PC-9 (cell line): ENCODE results near the gene GRIA1. TPM values are rescaled to one million over a fixed set of nuclear protein-coding genes. Genes with fewer than 3 reads are reported as not detected.

ENCODE experiments used
- BruUV-seq: library from RNA; stranded (reverse); fragments of 400-500 nt; replicated peaks from 2 replicates; lab custom pipeline; 2021; lab: Mats Ljungman, UMichigan
- CTCF ChIA-PET: fragments of 300-600 bp; sonication (Branson Sonifier 250); formaldehyde crosslinking; loops from one replicate; lab custom pipeline; 2022; ENCODE audit warnings: antibody characterized with exemption; lab: Charles Lee
- POLR2A ChIA-PET: fragments of 300-600 bp; sonication (Branson Sonifier 250); formaldehyde crosslinking; loops from one replicate; lab custom pipeline; 2022; ENCODE audit warnings: antibody characterized with exemption; ENCODE audit not compliant: unreplicated experiment; lab: Charles Lee
- DNase-seq, 2 experiments: peaks; one replicate each; pipeline versions ENCODE4 v3.0.0 to v3.0.0-alpha.2; 2015 to 2022; ENCODE audit warnings: mixed read lengths in 1 of 2
- H2AFZ ChIP-seq: fragments of 200-600 bp; sonication (generic); 2 replicates; pipeline ENCODE4 v1.8.1; 2017; ENCODE audit warnings: antibody characterized with exemption
- H3F3A ChIP-seq: fragments of 200-600 bp; sonication (generic); 2 replicates; pipeline ENCODE4 v1.8.1; 2017; ENCODE audit warnings: antibody characterized with exemption, mild to moderate bottlenecking, low read depth; ENCODE audit not compliant: insufficient read depth
- H3K27ac ChIP-seq: fragments of 200-600 bp; sonication (generic); 2 replicates; pipeline ENCODE4 v1.6.1; 2016; ENCODE audit warnings: mixed run types
- H3K27me3 ChIP-seq: fragments of 200-600 bp; sonication (generic); 2 replicates; pipeline ENCODE4 v1.6.1; 2016; ENCODE audit warnings: low read depth, mixed run types; ENCODE audit not compliant: insufficient read depth
- H3K36me3 ChIP-seq: fragments of 200-600 bp; sonication (generic); 2 replicates; pipeline ENCODE4 v1.6.1; 2016; ENCODE audit warnings: low read depth, mixed run types
- H3K4me1 ChIP-seq: fragments of 200-600 bp; sonication (generic); replicated peaks from 2 replicates; pipeline ENCODE4 v1.6.1; 2016; ENCODE audit warnings: mixed run types; ENCODE audit not compliant: insufficient read depth
- H3K4me2 ChIP-seq: fragments of 200-600 bp; sonication (generic); 2 replicates; pipeline ENCODE4 v1.6.1; 2017; ENCODE audit warnings: mixed run types
- H3K4me3 ChIP-seq: fragments of 200-600 bp; sonication (generic); 2 replicates; pipeline ENCODE4 v1.6.1; 2016; ENCODE audit warnings: mixed run types
- H3K79me2 ChIP-seq: fragments of 200-600 bp; sonication (generic); 2 replicates; pipeline ENCODE4 v1.6.1; 2017; ENCODE audit warnings: low read depth, mixed run types
- H3K9me2 ChIP-seq: fragments of 200-600 bp; sonication (generic); 2 replicates; pipeline ENCODE4 v1.8.1; 2017; ENCODE audit warnings: mild to moderate bottlenecking; ENCODE audit not compliant: insufficient read depth
- H3K9me3 ChIP-seq: fragments of 200-600 bp; sonication (generic); 2 replicates; pipeline ENCODE4 v1.8.1; 2016; ENCODE audit warnings: low read depth; ENCODE audit not compliant: insufficient read depth
- H4K20me1 ChIP-seq: fragments of 200-600 bp; sonication (generic); 2 replicates; pipeline ENCODE4 v1.8.1; 2017; ENCODE audit not compliant: insufficient read depth
- EZH2 ChIP-seq: fragments of 200-600 bp; sonication (generic); IDR thresholded peaks from 2 replicates; pipeline ENCODE4 v1.8.0; 2017; ENCODE audit warnings: antibody characterized with exemption, low read depth
- intact Hi-C: fragments of 100-400 bp; cut with micrococcal nuclease; formaldehyde crosslinking; loops from one replicate; pipeline ENCODE4 v1.10.0; 2022; ENCODE audit not compliant: unreplicated experiment
- total RNA-seq: library from RNA; stranded (reverse); gene quantifications from 2 replicates; pipeline ENCODE4 v1.2.3, GENCODE V29; 2021
- TF ChIP-seq, protein P1 (sequence below): fragments of 200-600 bp; sonication (generic); conservative IDR thresholded peaks from 2 replicates; pipeline ENCODE4 v1.6.1; 2017; ENCODE audit warnings: mixed run types, antibody characterized with exemption, mild to moderate bottlenecking, moderate library complexity

The GRIA1 gene
- total RNA-seq, 1 experiment from 2014 or later = not detected

DNA sequence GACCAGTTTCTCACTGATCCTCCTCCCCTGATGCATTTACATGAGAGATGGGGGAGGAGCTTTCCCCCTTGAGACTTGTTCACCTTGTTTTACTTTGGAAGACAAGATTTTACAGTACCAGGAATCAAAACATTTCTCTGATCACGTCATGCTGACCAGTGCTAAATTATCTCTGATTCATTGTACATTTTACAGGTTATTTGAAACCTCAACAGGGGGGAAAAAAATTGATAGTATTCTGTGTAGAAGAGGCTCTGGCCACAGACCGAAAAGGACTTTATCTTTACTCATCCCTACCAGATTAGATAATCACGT, 133.9 kb downstream of the GRIA1 start:
- Histone ChIP-seq H3K36me3 (no peaks in the 10 kb centered on the region), H3K27me3 (no peaks in the 10 kb centered on the region), H3K79me2 (no peaks in the 10 kb centered on the region), H3K9me2 (no peaks in the 10 kb centered on the region), H3K4me1 (peaks cover 8% of the 10 kb centered on the region; the same call in 1 of the 2 replicates), H2AFZ (no peak overlapping the region), H3F3A (no peaks in the 10 kb centered on the region), H3K27ac (no peak overlapping the region), H3K4me2 (no peak overlapping the region), H3K4me3 (no peak overlapping the region), H3K9me3 (no peaks in the 10 kb centered on the region), H4K20me1 (no peaks in the 10 kb centered on the region)
- intact Hi-C loops = no loop called here
- DNase-seq = no peak
- TF ChIP-seq EZH2 = no peak
- TF ChIP-seq, protein P1, sequence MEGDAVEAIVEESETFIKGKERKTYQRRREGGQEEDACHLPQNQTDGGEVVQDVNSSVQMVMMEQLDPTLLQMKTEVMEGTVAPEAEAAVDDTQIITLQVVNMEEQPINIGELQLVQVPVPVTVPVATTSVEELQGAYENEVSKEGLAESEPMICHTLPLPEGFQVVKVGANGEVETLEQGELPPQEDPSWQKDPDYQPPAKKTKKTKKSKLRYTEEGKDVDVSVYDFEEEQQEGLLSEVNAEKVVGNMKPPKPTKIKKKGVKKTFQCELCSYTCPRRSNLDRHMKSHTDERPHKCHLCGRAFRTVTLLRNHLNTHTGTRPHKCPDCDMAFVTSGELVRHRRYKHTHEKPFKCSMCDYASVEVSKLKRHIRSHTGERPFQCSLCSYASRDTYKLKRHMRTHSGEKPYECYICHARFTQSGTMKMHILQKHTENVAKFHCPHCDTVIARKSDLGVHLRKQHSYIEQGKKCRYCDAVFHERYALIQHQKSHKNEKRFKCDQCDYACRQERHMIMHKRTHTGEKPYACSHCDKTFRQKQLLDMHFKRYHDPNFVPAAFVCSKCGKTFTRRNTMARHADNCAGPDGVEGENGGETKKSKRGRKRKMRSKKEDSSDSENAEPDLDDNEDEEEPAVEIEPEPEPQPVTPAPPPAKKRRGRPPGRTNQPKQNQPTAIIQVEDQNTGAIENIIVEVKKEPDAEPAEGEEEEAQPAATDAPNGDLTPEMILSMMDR = no peak
- POLR2A ChIA-PET = no interaction called here
- CTCF ChIA-PET = no interaction called here
- BruUV-seq = no TSS peak

DNA sequence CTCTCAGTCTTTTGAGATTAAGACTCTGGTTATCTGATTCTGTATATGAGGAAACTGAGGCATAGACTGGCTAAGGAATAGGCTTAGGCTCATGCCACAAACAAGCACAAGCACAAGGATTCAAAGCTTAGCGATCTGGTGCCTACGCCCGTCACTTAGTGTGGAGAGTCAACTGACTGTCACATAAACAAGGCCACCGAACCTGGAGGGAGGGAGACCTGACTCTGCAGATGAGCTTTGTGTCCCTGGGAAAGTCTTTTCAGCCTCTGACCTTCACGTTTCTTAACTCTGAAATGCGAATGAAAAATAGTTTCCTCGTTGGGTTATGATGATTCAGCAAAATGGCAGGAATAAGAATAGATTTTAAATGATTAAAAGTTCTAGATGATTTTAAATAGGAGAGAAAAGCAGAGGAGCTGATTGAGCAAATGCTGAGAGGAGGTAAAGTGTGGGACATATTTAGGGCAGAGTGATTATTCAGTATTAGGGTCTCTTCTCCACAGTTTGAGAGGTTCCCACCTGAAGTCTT, 135.4 kb downstream of the GRIA1 start:
- Histone ChIP-seq H3K27ac (no peak overlapping the region), H3K9me3 (no peaks in the 10 kb centered on the region), H3K4me2 (no peak overlapping the region), H3K27me3 (no peaks in the 10 kb centered on the region), H3K79me2 (no peaks in the 10 kb centered on the region), H4K20me1 (no peaks in the 10 kb centered on the region), H3K4me1 (peaks cover 8% of the 10 kb centered on the region; the same call in 1 of the 2 replicates), H2AFZ (no peak overlapping the region), H3K4me3 (no peak overlapping the region), H3K9me2 (no peaks in the 10 kb centered on the region), H3F3A (no peaks in the 10 kb centered on the region), H3K36me3 (no peaks in the 10 kb centered on the region)
- intact Hi-C loops = loop anchor here (5.0 kb wide), 1 partner anchor 129 kb away; no protein-coding TSS in a partner anchor
- ChIA-PET CTCF (no interaction called here), POLR2A (no interaction called here)
- no TSS peak for BruUV-seq
- TF ChIP-seq, protein P1 = no peak
- no peak for TF ChIP-seq EZH2
- no peak for DNase-seq

DNA sequence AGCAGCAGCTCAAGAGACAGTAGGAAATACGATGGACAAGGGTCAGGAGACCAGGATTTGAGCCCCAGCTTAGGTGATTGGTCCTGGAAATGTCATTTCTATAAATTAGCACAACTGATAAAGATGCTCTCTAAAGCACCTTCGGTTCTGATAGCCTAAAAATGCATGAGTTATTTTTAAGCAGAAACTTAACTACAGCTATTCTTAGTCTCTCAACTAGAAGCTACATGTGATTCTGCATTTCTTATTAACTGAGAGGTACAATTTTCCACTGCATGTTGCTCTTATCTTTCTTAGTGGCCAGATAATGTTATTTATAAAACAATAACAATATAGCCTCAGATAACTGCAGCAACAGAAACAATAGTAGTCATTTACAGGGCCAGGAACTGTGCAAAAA, 136.4 kb downstream of the GRIA1 start:
- Histone ChIP-seq H3K9me3 (no peaks in the 10 kb centered on the region), H3F3A (no peaks in the 10 kb centered on the region), H3K9me2 (no peaks in the 10 kb centered on the region), H3K27me3 (no peaks in the 10 kb centered on the region), H3K4me3 (no peak overlapping the region), H4K20me1 (no peaks in the 10 kb centered on the region), H3K4me2 (no peak overlapping the region), H3K79me2 (no peaks in the 10 kb centered on the region), H3K4me1 (peaks cover 8% of the 10 kb centered on the region; the same call in 1 of the 2 replicates), H2AFZ (no peak overlapping the region), H3K36me3 (no peaks in the 10 kb centered on the region), H3K27ac (no peak overlapping the region)
- no peak for DNase-seq
- intact Hi-C loops = loop anchor here (5.0 kb wide), 1 partner anchor 130 kb away; no protein-coding TSS in a partner anchor
- no peak for TF ChIP-seq EZH2
- ChIA-PET CTCF (no interaction called here), POLR2A (no interaction called here)
- BruUV-seq = no TSS peak
